H7 (cell line): ENCODE data around the gene SPSB1. TPM values are rescaled to one million over a fixed set of nuclear protein-coding genes. Genes with fewer than 3 reads are reported as not detected.

Experiments used
- DNase-seq: peaks from one replicate; pipeline ENCODE4 v3.0.0; 2012
- H3K27me3 ChIP-seq: 2 replicates; pipeline ENCODE4 v1.6.0; 2011; ENCODE audit warnings: mild to moderate bottlenecking, low read length; ENCODE audit not compliant: control insufficient read depth, insufficient read depth
- H3K36me3 ChIP-seq: replicated peaks from 2 replicates; pipeline ENCODE4 v1.5.1; 2011; ENCODE audit warnings: low read length; ENCODE audit not compliant: control insufficient read depth, insufficient read depth
- H3K4me3 ChIP-seq: 2 replicates; pipeline ENCODE4 v1.5.1; 2011; ENCODE audit warnings: low read depth, mild to moderate bottlenecking, control low read depth, low read length, moderate library complexity; ENCODE audit not compliant: insufficient read depth
- total RNA-seq: library from RNA; depleted of rRNA; stranded (reverse); fragments of >200 nt; shearing (Covaris generic); gene quantifications from 2 replicates; pipeline ENCODE4 v1.2.3, GENCODE V29; 2014

SPSB1 gene
- total RNA-seq, 1 experiment from 2014 or later = 4.2 TPM

GRCh38 chr1:9280015-9280860, 12.5 kb upstream of the SPSB1 start:
- peak; percentile 89 for DNase-seq
- no peaks in the 10 kb centered on the region for H3K36me3 ChIP-seq
- H3K4me3 ChIP-seq = peak overlapping the region; percentile 13; the same call in 1 of the 2 replicates
- H3K27me3 ChIP-seq = peaks cover 4% of the 10 kb centered on the region

- peaks cover 4% of the 10 kb centered on the region for H3K27me3 ChIP-seq
- H3K36me3 ChIP-seq = no peaks in the 10 kb centered on the region
- no peak for DNase-seq
- no peak overlapping the region for H3K4me3 ChIP-seq
These were observed 11.4 kb upstream of the SPSB1 start for GRCh38 chr1:9281071-9281827.

GRCh38 chr1:9281908-9282695, 10.6 kb upstream of the SPSB1 start:
- Histone ChIP-seq H3K4me3 (no peak overlapping the region), H3K27me3 (peaks cover 4% of the 10 kb centered on the region), H3K36me3 (no peaks in the 10 kb centered on the region)
- DNase-seq = peak; percentile 61

GRCh38 chr1:9282696-9282955, 10.1 kb upstream of the SPSB1 start:
- no peak for DNase-seq
- peaks cover 4% of the 10 kb centered on the region for H3K27me3 ChIP-seq
- H3K36me3 ChIP-seq = no peaks in the 10 kb centered on the region
- no peak overlapping the region for H3K4me3 ChIP-seq

- H3K27me3 ChIP-seq = peaks cover 4% of the 10 kb centered on the region
- no peak for DNase-seq
These were observed 8.6 kb upstream of the SPSB1 start for GRCh38 chr1:9284061-9284460.

GRCh38 chr1:9286556-9286955, 6.1 kb upstream of the SPSB1 start:
- DNase-seq = no peak
- no peaks in the 10 kb centered on the region for H3K36me3 ChIP-seq

More at GRCh38 chr1:9284061-9284460, 8.6 kb upstream of the SPSB1 start:
- Histone ChIP-seq H3K4me3 (no peak overlapping the region), H3K36me3 (no peaks in the 10 kb centered on the region)

GRCh38 chr1:9289090-9289534, 3.6 kb upstream of the SPSB1 start:
- DNase-seq = no peak
- Histone ChIP-seq H3K27me3 (peaks cover 15% of the 10 kb centered on the region), H3K4me3 (no peak overlapping the region), H3K36me3 (no peaks in the 10 kb centered on the region)

More at GRCh38 chr1:9286556-9286955, 6.1 kb upstream of the SPSB1 start:
- no peak overlapping the region for H3K4me3 ChIP-seq
- H3K27me3 ChIP-seq = peaks cover 3% of the 10 kb centered on the region

GRCh38 chr1:9289711-9290485, 2.8 kb upstream of the SPSB1 start:
- Histone ChIP-seq H3K27me3 (peaks cover 18% of the 10 kb centered on the region), H3K36me3 (no peaks in the 10 kb centered on the region), H3K4me3 (no peak overlapping the region)
- DNase-seq = no peak

- Histone ChIP-seq H3K4me3 (peak overlapping the region; percentile 51), H3K27me3 (peaks cover 18% of the 10 kb centered on the region), H3K36me3 (no peaks in the 10 kb centered on the region)
- no peak for DNase-seq
These were observed 757 bp upstream of the SPSB1 start for GRCh38 chr1:9291914-9292360.

- peaks cover 18% of the 10 kb centered on the region for H3K27me3 ChIP-seq
- DNase-seq = peak; percentile 80
- no peaks in the 10 kb centered on the region for H3K36me3 ChIP-seq
- H3K4me3 ChIP-seq = peak overlapping the region; percentile 53
These were observed 493 bp downstream of the SPSB1 start for GRCh38 chr1:9293241-9293532.

GRCh38 chr1:9293533-9294404, 1.1 kb downstream of the SPSB1 start:
- no peaks in the 10 kb centered on the region for H3K36me3 ChIP-seq
- H3K27me3 ChIP-seq = peaks cover 18% of the 10 kb centered on the region
- DNase-seq = no peak
- H3K4me3 ChIP-seq = peak overlapping the region; percentile 53

GRCh38 chr1:9294405-9294773, 1.7 kb downstream of the SPSB1 start:
- Histone ChIP-seq H3K4me3 (no peak overlapping the region), H3K36me3 (no peaks in the 10 kb centered on the region), H3K27me3 (peaks cover 18% of the 10 kb centered on the region)
- no peak for DNase-seq

- peaks cover 18% of the 10 kb centered on the region for H3K27me3 ChIP-seq
- H3K4me3 ChIP-seq = no peak overlapping the region
- no peaks in the 10 kb centered on the region for H3K36me3 ChIP-seq
- DNase-seq = peak; percentile 38
These were observed 2.4 kb downstream of the SPSB1 start for GRCh38 chr1:9294910-9295636.
